Measurements from ENCODE around the gene CDCA4.
A peak's percentile ranks its signal among the peaks of the same experiment; 100 is the strongest.

Gene CDCA4

DNA sequence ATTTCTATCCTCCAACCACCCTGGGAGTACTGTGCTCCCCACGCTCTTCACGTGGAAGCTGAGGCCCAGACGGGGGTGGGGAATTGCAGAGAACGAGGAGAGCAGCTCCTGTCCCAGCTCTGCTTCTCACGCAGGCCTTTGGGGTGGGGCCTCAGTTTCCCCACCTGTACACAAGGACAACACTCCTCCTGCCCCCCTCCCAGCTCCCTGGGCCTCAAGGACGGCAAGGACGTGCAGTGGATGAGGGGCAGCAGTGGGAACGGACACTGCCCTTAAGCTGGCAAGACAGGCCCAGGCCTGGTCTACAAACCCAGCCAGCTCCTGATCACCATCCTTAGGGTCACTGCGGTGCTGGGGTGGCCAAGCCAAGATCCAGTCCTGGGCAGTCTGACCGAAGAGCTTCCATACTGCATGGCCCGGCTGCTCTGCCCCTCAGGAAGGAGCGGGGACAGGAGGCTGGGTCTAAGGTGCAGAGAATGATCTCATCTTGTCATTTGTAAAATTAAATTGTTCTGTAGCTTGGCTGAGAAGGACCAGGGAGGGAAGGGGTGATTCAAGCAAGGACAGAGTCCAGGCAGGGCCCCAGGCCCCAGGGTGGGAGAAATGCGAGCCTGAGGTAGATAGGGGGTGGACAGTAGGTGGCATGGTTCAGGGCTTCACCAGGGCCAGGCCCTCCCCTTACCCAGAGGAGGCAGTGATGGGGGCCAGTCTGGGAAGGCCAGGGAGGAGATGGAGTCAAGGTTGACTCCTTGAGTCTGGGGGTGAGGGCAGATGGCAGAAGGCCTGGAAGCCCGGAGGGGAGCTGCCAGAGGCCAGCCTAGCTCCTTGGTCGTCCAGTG, 36.6 kb downstream of the CDCA4 start:
- no peak for DNase-seq

DNA sequence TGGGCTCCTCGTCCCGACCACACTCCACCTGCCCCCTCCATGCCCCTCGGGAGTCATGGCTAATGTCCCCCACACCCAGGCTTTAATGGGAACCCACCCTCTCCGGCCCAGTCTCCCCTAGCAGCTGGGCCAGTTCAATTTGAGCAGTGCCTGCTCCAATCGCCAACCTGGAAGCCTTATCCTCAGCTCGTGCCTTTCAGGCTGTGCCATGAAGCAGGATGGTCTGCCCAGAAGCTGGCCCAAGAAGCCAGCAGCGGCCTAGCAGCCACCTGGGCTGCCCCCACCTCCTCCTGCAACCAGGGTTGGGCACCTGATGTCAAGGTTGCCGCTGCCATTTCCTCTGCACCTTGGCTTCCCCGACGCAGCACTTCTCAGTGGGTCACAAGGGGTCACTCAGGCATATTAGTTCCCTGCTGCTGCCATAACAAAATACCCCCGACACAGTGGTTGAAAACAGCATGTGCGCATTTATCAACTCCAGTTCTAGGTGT, 37.6 kb downstream of the CDCA4 start:
- DNase-seq, result no peak

DNA sequence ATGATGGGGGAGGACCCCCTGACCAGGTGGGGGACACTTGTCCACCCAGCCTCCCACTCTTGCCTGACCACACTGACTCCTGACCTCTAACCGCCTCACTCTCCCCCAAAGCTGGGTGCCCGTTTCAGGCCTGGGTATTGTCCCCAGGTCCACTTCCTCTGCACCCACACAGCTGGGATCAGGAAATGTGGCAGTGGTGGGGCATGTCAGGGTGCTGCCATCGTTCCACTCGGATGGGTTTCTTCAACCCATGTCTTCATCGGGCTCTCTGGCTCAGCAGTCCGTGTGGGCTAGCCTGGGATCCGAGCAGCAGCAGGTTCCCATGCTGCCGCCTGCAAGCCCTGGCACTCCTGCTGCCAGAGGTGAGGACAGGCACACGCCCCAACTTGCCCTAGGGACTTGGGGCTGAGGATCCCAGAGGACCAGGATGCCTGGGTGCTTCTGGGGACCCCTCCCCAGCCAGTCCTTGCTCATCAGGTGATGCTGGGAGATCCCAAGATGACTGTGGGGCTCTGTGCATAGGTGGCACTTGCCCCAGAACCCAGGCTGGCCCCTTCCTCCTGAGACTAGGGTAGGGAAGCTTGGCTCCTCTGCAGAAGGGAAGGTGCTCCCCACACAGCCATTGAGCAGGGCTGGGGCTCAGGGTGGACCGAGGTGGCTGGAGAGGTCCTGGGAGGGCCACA, 38.2 kb downstream of the CDCA4 start:
- no peak for DNase-seq

DNA sequence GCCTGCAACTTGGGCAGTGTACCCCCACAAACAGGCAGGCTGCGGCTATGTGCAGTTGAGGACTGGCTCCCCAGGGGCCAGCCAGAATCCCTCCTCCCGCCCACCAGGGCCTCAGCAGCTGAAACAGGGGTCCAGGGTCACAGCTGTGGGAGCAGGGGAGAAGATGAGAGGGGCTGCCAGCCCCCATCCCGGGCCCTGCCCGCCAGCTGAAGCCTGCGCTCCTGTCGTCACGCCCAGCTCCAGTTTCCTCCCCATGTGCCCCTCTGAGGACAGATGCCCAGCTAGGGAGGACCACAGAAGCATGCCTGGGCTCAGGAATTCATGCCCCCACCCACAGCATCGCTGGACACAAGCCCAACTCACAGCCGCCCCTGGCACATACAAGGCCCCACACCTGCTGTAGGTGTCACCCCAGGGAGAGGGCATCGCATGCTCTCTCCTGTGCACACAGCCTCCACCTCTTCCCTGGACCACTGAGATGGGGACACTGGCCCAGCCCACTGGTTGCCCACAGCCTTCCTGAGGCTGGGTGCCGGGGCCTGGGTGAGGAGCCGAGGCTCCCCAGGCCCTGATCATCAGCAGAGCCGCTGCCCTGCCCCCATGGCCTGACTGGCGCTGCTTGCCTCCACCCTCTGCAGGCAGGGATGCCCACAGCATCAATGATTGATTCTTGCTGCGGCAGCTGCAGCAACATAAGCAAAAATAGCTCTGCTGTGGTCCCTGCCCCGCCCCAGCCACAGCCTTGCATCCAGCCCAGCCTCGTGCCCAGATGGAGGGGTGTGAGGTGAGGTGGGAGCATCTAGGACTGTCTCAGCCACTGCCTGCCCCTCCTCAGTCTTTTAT, 39.0 kb downstream of the CDCA4 start:
- DNase-seq, result no peak

DNA sequence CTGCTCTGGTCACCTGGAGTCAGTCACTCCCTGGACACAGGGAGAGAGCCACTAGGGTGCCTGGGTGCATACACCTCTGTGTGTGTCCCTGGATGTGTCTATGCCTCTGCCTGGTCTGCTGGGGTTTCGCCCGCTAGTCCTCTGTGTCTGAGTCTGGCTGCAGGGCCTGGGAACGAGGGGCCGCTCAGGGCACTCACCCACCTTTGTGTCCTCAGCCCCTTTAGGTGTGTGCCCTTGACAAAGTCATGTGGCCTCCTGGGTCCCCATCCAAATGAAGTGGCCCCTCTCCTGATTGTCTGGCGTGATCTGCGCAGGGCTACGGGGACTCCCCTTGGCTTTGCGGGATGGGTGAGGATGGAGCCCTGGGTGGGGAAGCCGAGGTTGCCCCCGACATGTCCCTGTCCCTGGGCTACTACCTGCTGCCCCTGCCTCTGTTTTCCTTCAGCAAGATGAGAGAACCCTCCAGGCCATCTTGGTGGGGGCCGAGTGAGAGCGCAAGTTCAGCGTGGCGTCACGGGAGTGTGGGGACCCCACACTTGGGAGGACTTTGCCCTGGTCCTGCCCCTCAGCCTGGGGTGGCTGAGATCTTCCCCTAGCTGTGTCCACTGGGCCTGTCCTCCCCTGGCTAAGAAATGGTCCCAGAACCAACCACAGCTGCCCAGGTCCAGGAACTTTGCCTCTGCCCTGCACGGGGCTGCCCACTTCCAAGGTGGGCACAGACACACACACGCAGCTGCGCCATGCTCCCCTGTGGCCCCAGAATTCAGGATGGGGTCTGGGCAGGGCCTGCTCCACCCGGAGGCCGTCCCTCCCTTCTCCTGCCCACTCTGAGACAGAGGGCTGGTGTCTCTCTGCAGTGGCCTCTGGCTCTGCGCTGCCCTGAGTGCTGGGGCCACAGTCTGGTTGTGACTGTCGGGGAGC, 40.0 kb downstream of the CDCA4 start:
- DNase-seq, result no peak

DNA sequence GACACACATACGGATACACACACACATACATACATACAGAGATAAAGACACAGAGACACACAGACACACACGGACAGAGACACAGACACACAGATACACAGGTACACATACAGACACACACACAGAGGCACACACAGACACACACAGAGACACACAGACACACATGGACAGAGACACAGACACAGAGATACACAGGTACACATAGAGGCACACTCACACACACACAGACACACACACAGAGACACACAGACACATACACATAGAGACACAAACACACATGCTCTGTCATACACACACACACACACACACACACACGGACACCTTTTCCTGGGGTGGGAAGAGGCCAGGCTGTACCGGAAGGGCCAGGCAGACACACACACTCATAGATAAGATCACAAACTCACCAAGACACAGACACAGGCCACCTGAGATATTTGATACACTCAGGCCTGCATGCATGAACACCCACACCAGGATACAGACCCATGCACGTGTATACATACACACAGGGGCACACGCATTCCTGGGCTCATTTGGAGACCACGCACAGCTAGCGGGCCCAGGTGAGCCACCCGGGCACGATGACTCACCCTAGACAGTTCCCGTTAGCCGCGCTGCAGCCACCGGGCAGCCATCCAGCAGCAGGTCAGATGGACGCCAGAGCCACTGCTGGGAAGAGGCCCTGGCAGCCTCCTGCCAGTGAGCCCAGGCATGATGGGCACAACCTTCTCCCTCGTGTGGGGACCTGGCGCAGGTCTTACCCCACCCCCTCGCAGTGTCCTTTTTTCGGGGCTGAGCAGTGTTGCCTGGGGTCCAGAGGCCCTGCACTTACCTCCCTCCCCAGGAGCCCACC, 40.9 kb downstream of the CDCA4 start:
- no peak for DNase-seq

DNA sequence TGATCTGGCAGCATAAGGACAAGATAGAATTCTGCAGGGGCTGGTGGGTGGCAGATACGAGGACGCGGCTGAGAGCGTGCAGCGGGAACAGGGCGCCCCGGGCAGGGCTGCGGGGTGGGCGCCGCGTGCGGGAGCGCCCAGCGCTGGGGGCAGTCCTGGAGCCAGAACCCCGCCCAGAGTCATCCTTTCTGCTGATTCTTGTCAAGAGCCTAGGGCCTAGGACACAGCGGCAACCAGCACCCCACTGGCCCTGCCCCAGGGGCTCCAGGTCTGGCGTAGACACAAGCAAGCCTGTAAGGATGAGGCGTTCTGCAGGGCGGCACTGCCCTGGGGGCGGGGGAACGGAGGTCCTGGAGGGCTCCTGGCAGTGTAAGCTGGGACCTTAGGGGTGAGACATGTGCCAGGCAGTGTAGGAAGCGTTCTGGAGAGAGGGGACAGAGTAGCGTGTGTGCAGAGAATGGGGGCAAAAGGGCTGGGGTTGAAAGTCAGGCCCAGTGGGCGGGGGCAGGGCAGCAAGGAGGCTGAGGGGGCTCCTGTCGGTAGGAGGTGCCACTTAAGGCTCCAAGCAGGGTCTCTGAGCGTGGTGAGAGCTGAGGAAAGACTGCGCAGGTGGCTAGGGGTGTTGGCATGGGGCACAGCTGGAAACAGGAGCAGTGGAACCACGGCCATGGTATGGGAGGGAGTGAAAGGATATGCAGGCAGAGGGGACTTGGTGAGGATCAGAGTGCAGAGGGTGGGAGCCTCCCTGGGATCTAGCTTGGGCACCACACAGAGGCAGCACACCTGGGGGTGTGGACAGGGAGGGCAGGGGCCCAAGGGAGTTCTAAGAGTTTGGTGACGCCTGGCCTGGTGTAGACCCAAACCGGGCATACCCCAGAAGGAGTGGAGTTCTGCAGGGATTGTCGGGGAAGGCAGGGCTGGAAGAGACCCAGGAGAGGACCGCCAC, 41.9 kb downstream of the CDCA4 start:
- DNase-seq, result no peak

DNA sequence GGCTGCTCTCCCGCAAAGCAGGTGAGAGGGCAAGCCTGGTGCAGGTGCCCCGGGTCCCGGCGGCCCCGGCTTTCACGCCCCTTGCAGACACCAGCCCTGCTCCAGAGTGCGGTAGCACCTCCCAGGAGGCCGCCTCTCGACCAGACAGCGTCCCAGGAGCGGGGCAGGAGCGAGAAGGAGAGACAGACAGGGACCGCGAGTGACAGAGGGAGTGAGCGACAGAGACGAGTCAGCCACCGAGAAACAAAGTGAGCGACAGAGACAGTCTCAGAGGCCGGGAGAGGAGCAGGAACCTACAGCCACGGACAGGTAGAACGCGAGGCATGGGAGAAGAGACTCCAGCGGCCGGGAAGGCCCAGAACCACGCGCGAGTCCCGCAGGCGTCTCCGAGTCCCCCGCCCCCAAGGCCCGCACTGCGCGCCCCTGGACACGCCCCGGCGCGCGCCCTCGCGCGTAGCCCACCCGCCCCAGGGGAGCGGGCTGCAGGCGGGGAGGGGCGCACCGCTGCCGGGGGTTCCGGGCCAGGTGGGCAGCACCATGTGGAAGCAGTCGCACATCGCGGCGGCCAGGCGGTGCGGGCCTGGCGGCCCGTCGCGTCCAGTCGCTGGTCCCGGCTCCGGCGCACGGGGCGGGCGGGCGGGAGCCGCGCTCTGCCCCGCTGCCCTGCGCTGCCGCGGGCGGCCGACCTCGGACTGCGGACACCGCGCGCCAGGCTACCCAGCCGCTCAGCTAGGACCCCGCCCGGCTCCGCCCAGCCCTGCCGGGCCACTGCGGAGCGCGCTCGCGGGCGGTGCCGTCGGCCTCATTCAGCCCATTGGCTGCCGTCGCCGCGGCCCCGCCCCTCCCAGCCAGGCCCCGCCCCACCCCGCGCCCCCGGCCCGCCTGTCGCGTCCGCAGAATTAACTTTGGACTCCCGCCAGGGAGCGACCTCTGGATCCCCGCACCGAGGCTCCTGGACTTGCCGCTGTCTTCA, 42.9 kb downstream of the CDCA4 start, which contains the start of gene AHNAK2:
Gene AHNAK2, minus strand, starts transcription at position 694 of the 973 bp plus-strand sequence. Its CDS starts 137 bp downstream, at position 557.
- no peak for DNase-seq

DNA sequence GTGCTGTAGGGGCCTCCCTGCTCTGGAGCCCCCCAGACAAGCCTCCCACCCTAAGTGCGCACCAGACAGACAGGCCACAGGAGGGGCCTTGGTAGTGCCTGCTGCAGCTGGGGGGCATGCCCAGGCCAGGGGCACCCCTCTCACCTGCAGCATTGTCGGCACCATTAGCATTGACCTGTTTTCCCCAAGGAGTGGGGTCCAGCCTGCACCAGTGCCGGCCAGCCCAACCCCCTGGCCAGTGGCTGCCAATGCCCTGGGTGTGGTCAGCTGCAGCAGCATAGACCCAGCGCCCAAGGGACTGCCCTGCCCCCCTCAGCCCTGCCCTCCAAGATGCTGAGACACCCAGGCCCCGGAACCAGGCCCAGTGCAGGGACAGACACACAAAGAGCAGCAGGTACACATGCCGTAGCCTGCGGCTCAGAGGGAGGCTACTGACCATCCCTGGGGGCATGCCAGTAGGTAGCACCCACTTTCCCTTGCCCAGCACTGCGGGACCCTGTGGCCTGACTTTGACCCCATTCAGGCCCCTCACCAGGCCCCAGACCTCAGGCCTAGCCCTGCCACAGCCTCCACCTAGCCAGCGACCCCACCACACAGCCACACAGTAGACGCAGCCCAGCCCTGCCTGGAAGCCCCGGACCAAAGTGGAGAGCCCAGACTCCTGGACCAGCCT, 43.7 kb downstream of the CDCA4 start:
- no peak for DNase-seq

DNA sequence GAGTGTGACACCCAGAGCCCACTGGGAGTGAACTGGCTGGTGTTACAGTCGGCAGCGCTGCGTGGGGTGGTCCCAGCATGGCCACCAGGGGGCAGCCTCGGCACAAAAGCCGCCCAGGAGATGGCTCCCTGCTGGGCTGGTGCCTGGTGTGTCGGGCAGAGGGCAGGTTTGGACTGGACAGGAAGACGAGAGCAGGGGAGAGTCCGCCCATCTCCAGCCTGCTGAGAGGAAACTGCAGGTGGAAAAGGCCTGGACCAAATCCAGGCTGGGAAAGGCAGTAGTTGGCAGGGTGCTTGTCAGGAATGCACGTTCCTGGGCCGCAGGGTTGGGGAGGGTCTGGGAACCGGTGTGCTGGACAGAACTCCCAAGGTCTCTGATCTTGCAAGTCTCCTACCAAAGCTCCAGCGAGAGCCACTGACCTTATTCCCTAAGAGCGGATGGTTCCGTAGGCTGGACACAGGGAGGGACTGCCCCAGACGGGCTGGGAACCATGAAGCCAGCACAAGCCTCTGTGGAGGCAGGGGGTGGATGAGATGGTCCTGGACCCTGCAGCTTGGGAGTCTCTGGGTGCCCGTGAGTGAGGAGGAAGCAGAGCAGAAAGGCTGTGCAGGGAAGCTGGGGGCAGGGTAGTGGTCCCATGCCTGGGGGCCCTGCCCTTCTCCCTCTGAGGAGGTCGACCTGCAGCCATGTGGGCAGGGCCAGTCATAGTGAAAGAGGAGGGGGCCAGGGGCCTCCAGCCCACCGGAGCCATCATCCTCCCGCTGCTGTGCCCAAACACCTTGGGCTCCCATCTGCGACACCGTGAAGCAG, 44.5 kb downstream of the CDCA4 start:
- peak; percentile 81 for DNase-seq

DNA sequence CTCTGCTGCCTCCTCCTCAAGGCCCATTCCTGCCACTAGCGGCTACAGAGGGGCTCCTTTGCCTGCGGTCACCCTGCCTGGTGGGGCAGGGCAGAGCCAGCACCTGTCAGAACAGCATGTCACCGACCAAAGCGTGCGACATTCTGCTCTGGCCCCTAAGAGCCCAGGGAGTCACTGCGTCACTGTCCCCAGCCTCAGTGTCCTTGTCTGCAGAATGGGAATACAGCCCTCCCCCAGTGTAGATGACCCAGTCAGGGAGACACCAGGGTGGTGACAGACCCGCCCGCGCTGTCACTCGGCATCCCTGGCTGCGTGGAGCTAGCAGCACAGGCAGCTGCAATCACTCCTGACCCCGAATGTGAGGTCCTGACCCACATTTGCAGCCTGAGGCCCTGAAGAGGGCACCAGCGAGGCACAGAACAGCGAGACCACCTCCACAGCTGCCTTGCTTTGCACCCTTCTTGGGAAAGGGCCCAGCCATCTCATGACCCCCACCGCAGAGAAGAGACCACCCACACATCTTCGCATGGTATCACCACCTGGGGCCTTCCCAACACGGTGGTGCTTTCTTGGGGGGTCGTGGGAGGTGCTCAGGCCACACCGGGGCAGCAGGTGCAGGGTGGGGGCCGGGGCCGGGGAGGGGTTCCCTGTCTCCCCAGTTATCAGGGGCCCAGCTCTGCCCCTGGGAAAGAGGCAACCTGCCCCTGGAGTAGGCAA, 45.2 kb downstream of the CDCA4 start:
- no peak for DNase-seq

DNA sequence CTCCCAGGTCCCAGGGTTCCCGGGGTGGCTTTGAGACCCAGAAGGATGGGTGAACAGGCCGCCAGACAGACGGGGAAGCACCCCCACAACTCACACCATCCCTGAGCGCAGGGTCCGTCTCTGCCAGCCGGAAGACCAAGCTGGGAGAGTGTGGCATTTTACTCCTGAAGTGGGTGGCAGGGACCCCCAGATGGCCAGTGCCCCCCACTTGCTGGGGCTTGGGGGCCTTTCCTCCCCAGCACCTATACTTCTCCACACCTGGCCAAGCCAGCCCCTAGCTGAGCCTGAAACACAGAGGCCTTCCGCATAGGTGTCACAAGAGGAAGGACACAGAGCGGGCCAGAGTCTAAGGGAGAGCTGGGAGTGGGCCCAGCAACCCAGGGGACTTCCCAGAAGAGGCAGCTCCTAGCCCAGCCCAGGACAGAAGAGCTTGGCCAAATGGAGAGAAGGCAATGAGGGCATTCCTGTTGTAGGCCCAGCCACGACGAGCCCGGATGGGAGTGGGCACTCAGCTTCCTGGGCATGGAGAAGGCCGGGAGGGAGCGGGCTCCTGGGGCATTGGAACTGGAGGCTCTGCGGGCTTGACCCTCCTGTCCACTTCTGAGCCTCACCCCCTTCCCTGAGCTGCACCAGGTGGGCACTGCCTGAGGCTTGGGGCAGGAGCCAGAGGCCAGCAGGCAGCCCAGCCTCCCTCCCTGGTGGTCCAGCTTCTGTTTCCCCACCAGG, 46.1 kb downstream of the CDCA4 start:
- no peak for DNase-seq

DNA sequence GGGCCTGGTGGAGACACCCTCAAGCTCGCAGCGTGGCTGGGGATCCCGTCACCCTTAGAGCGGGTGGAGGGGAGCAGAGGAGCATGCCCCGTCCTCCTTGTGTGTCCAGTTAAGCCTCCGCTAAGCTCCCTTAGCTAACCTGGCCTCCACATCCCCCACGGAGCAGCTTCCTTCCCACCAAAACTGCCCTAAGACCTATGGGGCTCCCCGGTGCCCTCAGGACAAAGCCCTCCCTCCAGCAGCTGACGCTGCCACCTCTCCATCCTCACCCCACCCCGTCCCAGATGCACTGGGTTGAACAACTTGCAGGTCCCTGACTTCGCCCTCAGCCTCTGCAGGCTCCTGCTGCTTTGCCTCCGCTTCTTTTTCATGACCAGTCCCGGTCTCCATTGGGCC, 46.7 kb downstream of the CDCA4 start:
- no peak for DNase-seq

DNA sequence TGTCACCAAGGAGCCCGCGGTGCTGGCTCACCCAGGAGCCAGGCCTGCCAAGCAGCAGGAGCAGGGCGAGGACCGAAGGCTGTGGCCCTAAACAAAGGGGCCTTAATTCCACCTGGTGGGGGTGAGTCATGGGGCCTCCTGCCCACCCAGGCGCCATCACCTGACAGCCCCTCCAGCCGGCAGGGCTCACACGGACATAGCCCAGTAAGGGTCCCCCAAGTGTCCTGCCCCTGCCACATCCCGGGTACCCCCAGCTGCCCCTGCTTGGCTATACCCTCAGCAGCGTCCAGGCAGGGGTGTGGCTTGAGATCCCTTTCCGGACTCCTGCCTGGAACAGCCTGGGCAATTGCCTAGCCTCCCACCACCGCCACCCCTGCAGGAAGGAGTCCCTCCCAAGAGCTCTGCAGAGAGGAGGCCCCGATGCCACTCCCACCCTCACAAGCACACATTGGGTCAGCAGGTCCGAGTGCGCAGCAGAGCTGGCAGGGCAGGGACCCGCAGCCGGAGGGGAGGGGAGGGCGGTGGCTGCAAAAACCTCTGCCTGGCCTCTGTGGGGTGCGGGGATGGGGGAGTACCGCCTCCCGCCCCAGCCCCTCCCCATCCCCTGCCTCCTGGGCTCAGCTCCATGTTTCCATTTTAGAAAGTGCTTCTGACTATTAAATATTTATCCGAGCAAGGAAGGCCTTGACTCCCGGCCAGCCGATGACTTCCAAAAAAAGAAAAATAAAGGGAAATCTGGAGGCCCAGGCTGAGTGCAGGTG, 47.3 kb downstream of the CDCA4 start:
- DNase-seq, result no peak

DNA sequence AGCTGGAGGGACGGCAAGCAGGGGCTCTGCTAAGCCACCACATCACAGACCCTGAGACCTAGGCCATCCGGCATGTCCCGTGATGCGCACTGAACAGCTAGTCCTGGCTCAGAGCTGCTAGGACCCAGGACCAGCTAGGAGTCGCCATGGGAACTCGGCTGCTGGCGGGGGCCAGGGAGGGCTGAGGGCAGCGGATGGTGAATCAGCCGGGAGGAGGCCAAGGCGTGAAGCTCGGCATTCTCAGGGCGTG, 47.8 kb downstream of the CDCA4 start:
- no peak for DNase-seq

Measured in activated CD4-positive, alpha-beta T cell treated with anti-CD3 and anti-CD28 coated beads for 1 hour (primary cell).